ENCODE results near the gene CACNA1D.

The CACNA1D gene

DNA sequence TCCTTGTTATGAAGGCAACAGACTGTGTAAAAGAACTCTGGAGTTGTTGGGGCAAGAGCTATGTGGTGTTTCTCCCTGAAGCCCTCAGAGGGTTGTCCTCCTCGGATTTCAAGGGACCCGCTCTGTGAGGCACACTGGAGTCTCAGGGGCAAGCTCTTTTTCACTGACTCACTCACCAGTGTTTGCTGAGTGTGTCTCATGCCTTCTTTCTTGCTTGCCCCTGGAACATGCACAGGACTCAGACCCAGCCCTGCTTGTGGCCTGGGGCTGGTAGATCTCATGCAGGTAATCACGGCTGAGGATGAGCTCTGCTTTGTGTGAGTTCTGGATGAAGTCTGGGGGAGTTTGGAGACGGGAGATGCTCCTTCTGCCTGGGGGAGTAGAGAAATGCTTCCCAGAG, 93.7 kb downstream of the CACNA1D start:
- no peak overlapping the region for H3K4me3 ChIP-seq (ENCODE audit: low read depth, low read length)
- no peaks in the 10 kb centered on the region for H3K9me3 ChIP-seq (ENCODE audit: control insufficient read depth, insufficient read depth, low read length)
- H3K27me3 ChIP-seq (ENCODE audit: control insufficient read depth, insufficient read depth, low read length) = no peaks in the 10 kb centered on the region
- H3K4me1 ChIP-seq (ENCODE audit: control insufficient read depth, insufficient read depth, low read length) = no peaks in the 10 kb centered on the region
- no peak overlapping the region for H3K9ac ChIP-seq (ENCODE audit: low read depth, low read length)
- H3K36me3 ChIP-seq (ENCODE audit: control insufficient read depth, insufficient read depth, low read length) = no peaks in the 10 kb centered on the region

- H3K9ac ChIP-seq (ENCODE audit: low read depth, low read length) = no peak overlapping the region
- H3K9me3 ChIP-seq (ENCODE audit: control insufficient read depth, insufficient read depth, low read length) = no peaks in the 10 kb centered on the region
- no peak overlapping the region for H3K4me3 ChIP-seq (ENCODE audit: low read depth, low read length)
- no peaks in the 10 kb centered on the region for H3K36me3 ChIP-seq (ENCODE audit: control insufficient read depth, insufficient read depth, low read length)
- H3K27me3 ChIP-seq (ENCODE audit: control insufficient read depth, insufficient read depth, low read length) = no peaks in the 10 kb centered on the region
- no peaks in the 10 kb centered on the region for H3K4me1 ChIP-seq (ENCODE audit: control insufficient read depth, insufficient read depth, low read length)
Measured at GRCh38 chr3:53589201-53589600, 94.8 kb downstream of the CACNA1D start.

GRCh38 chr3:53589806-53590205, 95.4 kb downstream of the CACNA1D start:
- no peaks in the 10 kb centered on the region for H3K27me3 ChIP-seq (ENCODE audit: control insufficient read depth, insufficient read depth, low read length)
- H3K9me3 ChIP-seq (ENCODE audit: control insufficient read depth, insufficient read depth, low read length) = no peaks in the 10 kb centered on the region
- H3K4me1 ChIP-seq (ENCODE audit: control insufficient read depth, insufficient read depth, low read length) = no peaks in the 10 kb centered on the region
- H3K36me3 ChIP-seq (ENCODE audit: control insufficient read depth, insufficient read depth, low read length) = no peaks in the 10 kb centered on the region
- H3K4me3 ChIP-seq (ENCODE audit: low read depth, low read length) = no peak overlapping the region
- no peak overlapping the region for H3K9ac ChIP-seq (ENCODE audit: low read depth, low read length)

DNA sequence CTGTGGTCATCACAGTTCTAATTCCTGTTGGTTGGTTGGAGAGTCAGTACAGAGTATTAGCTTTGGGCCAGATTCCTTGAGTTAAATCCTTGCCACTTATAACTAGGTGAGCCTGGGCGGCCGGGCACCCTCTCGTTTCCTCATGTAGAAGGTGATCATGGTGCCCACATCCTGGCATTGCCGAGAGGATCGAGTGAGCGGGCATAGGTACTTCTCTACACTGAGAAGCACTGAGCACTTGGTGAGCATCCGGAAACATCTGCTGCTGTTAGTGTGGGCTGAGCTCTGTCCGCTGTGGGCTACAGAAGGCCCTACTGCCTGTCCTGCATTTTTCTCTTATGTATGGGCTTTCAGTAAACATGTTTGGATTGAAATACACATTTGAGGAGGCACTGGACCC, 96.2 kb downstream of the CACNA1D start:
- Histone ChIP-seq H3K9me3 (ENCODE audit: control insufficient read depth, insufficient read depth, low read length) (no peaks in the 10 kb centered on the region), H3K4me3 (ENCODE audit: low read depth, low read length) (no peak overlapping the region), H3K36me3 (ENCODE audit: control insufficient read depth, insufficient read depth, low read length) (no peaks in the 10 kb centered on the region), H3K4me1 (ENCODE audit: control insufficient read depth, insufficient read depth, low read length) (no peaks in the 10 kb centered on the region), H3K27me3 (ENCODE audit: control insufficient read depth, insufficient read depth, low read length) (no peaks in the 10 kb centered on the region), H3K9ac (ENCODE audit: low read depth, low read length) (no peak overlapping the region)

DNA sequence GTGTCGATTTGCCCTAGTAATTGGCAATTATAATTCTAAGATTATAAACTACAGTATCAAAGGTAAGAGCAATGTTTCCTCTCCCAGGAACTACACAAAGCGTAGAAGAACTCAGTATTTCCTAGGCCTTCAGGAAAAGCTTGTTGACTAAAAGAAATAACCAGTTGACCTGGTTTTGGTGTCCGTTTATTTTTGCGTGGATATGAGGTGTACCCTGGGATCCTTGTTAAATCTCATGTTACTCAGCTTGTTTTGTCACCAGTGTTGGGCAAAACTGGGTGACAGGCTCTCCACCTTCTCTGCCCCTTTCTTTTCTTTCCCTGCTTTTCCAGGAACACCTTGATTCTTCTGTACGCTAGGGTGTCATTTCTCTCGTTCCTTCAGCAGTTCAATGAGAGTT, 97.2 kb downstream of the CACNA1D start:
- Histone ChIP-seq H3K27me3 (ENCODE audit: control insufficient read depth, insufficient read depth, low read length) (no peaks in the 10 kb centered on the region), H3K4me3 (ENCODE audit: low read depth, low read length) (no peak overlapping the region)

DNA sequence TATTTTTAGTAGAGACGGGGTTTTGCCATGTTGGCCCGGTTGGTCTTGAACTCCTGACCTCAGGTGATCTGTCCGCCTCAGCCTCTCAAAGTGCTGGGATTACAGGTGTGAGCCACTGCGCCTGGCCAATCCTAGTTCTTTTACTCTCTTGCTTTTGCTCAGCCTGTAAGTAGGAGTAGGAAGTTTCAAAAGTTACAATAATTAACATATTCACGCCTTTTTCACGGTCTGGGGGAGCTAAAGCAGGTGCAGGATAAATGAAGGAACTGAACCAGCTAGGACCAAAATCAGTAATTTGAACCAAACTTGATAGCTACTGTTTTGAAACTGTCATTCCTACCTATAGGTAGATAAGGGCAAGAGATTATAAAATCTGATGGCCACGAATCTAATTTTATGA, 98.5 kb downstream of the CACNA1D start:
- H3K36me3 ChIP-seq (ENCODE audit: control insufficient read depth, insufficient read depth, low read length) = no peaks in the 10 kb centered on the region
- no peak overlapping the region for H3K4me3 ChIP-seq (ENCODE audit: low read depth, low read length)
- H3K9ac ChIP-seq (ENCODE audit: low read depth, low read length) = no peak overlapping the region
- no peaks in the 10 kb centered on the region for H3K27me3 ChIP-seq (ENCODE audit: control insufficient read depth, insufficient read depth, low read length)
- no peaks in the 10 kb centered on the region for H3K9me3 ChIP-seq (ENCODE audit: control insufficient read depth, insufficient read depth, low read length)
- H3K4me1 ChIP-seq (ENCODE audit: control insufficient read depth, insufficient read depth, low read length) = no peaks in the 10 kb centered on the region

More for the DNA sequence above, 97.2 kb downstream of the CACNA1D start:
- Histone ChIP-seq H3K4me1 (ENCODE audit: control insufficient read depth, insufficient read depth, low read length) (no peaks in the 10 kb centered on the region), H3K9ac (ENCODE audit: low read depth, low read length) (no peak overlapping the region), H3K9me3 (ENCODE audit: control insufficient read depth, insufficient read depth, low read length) (no peaks in the 10 kb centered on the region), H3K36me3 (ENCODE audit: control insufficient read depth, insufficient read depth, low read length) (no peaks in the 10 kb centered on the region)

- Histone ChIP-seq H3K27me3 (ENCODE audit: control insufficient read depth, insufficient read depth, low read length) (no peaks in the 10 kb centered on the region), H3K4me1 (ENCODE audit: control insufficient read depth, insufficient read depth, low read length) (no peaks in the 10 kb centered on the region), H3K9ac (ENCODE audit: low read depth, low read length) (no peak overlapping the region), H3K9me3 (ENCODE audit: control insufficient read depth, insufficient read depth, low read length) (no peaks in the 10 kb centered on the region), H3K4me3 (ENCODE audit: low read depth, low read length) (no peak overlapping the region), H3K36me3 (ENCODE audit: control insufficient read depth, insufficient read depth, low read length) (no peaks in the 10 kb centered on the region)
Measured at GRCh38 chr3:53593611-53594010, 99.2 kb downstream of the CACNA1D start.

DNA sequence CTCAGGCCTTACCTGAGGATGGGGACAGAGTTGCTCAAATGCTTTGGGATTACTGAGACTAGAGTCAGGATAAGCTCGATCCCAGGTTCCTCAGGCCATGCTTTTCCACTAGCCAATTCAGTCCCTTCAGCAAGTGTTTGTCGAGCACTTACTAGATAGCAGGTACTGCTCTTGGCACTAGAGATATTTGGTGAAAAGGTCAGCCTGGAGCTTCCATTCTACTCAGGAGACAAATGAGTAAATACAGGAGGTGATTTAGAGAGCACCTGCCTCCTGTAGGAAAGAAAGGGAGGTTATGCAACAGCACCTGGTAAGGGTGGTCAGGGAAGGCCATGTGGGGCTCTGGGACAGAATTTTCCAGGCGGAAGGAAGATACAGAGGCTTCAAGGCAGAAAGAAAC, 99.9 kb downstream of the CACNA1D start:
- H3K9me3 ChIP-seq (ENCODE audit: control insufficient read depth, insufficient read depth, low read length) = no peaks in the 10 kb centered on the region
- H3K9ac ChIP-seq (ENCODE audit: low read depth, low read length) = no peak overlapping the region
- no peaks in the 10 kb centered on the region for H3K4me1 ChIP-seq (ENCODE audit: control insufficient read depth, insufficient read depth, low read length)
- H3K4me3 ChIP-seq (ENCODE audit: low read depth, low read length) = no peak overlapping the region
- no peaks in the 10 kb centered on the region for H3K27me3 ChIP-seq (ENCODE audit: control insufficient read depth, insufficient read depth, low read length)
- H3K36me3 ChIP-seq (ENCODE audit: control insufficient read depth, insufficient read depth, low read length) = no peaks in the 10 kb centered on the region

- Histone ChIP-seq H3K36me3 (ENCODE audit: control insufficient read depth, insufficient read depth, low read length) (no peaks in the 10 kb centered on the region), H3K27me3 (ENCODE audit: control insufficient read depth, insufficient read depth, low read length) (no peaks in the 10 kb centered on the region), H3K4me1 (ENCODE audit: control insufficient read depth, insufficient read depth, low read length) (no peaks in the 10 kb centered on the region), H3K4me3 (ENCODE audit: low read depth, low read length) (no peak overlapping the region), H3K9me3 (ENCODE audit: control insufficient read depth, insufficient read depth, low read length) (no peaks in the 10 kb centered on the region), H3K9ac (ENCODE audit: low read depth, low read length) (no peak overlapping the region)
Measured at GRCh38 chr3:53595660-53596059, 101.2 kb downstream of the CACNA1D start.

DNA sequence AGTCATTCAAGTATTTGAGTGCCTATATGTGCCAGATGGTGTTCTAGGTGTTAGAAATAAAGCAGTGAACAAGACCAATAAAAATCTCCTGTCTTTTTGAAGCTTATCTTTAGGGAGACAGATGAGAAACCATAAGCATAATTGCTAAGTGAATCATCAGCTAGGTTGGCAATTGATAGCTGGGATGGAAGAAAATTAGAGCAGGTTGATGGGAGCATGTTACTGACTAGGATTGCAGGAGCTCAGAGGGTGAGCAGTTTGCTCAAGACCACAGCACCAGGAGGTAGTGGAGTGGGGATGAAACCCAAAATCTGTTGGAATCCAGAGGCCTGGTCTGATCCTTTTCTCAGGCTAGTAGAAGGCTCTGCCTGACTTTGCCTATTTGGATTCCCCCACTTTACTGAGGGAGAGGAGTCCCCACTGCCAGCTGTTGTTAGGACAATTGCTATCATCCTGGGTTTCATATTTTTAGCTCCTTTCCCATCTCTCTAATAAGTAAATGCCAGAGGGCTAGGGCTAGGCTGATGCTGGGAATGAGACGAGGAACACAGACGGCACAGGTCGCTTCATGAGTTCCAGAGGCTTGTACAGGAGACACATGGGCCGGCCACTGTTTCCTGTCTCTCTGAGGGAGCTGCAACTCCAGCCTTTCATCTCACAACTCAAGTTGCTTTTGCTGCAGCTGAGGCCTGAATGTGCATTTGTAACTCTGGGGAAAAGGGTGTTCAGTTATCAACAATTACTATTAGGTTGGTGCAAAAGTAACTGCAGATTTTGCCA, 102.9 kb downstream of the CACNA1D start:
- H3K4me1 ChIP-seq (ENCODE audit: control insufficient read depth, insufficient read depth, low read length) = no peaks in the 10 kb centered on the region
- H3K36me3 ChIP-seq (ENCODE audit: control insufficient read depth, insufficient read depth, low read length) = no peaks in the 10 kb centered on the region
- H3K9ac ChIP-seq (ENCODE audit: low read depth, low read length) = no peak overlapping the region
- H3K9me3 ChIP-seq (ENCODE audit: control insufficient read depth, insufficient read depth, low read length) = no peaks in the 10 kb centered on the region
- H3K4me3 ChIP-seq (ENCODE audit: low read depth, low read length) = no peak overlapping the region
- no peaks in the 10 kb centered on the region for H3K27me3 ChIP-seq (ENCODE audit: control insufficient read depth, insufficient read depth, low read length)

GRCh38 chr3:53599771-53600170, 105.4 kb downstream of the CACNA1D start:
- no peaks in the 10 kb centered on the region for H3K36me3 ChIP-seq (ENCODE audit: control insufficient read depth, insufficient read depth, low read length)
- no peaks in the 10 kb centered on the region for H3K4me1 ChIP-seq (ENCODE audit: control insufficient read depth, insufficient read depth, low read length)
- H3K27me3 ChIP-seq (ENCODE audit: control insufficient read depth, insufficient read depth, low read length) = no peaks in the 10 kb centered on the region
- no peak overlapping the region for H3K4me3 ChIP-seq (ENCODE audit: low read depth, low read length)
- H3K9me3 ChIP-seq (ENCODE audit: control insufficient read depth, insufficient read depth, low read length) = no peaks in the 10 kb centered on the region
- H3K9ac ChIP-seq (ENCODE audit: low read depth, low read length) = no peak overlapping the region

DNA sequence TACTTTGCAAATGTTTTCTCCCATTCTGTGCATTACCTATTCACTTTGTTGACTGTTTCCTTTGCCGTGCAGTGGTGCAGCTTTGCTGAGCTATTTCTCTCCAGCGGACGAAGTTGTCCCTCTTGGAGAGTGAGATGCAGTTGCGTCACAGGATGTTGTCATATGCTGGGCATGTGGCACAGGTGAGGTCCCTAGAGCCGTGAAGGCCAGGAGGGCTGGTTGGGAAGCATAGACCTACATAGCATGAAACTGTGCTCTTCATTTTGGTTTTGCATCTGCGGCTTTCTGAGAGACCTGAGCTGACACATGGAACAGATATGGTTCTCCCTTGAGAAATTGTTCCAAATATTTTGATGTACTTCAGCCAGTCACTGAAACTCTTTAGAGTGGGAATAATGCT, 108.5 kb downstream of the CACNA1D start:
- Histone ChIP-seq H3K27me3 (ENCODE audit: control insufficient read depth, insufficient read depth, low read length) (no peaks in the 10 kb centered on the region), H3K36me3 (ENCODE audit: control insufficient read depth, insufficient read depth, low read length) (no peaks in the 10 kb centered on the region), H3K9me3 (ENCODE audit: control insufficient read depth, insufficient read depth, low read length) (no peaks in the 10 kb centered on the region), H3K4me1 (ENCODE audit: control insufficient read depth, insufficient read depth, low read length) (no peaks in the 10 kb centered on the region), H3K9ac (ENCODE audit: low read depth, low read length) (no peak overlapping the region), H3K4me3 (ENCODE audit: low read depth, low read length) (no peak overlapping the region)
